ENCODE results near the gene OS9. TPM values are rescaled to one million over a fixed set of nuclear protein-coding genes. Genes with fewer than 3 reads are reported as not detected.
"Not testable (repeated sequence)": the region's sequence is repeated elsewhere in the genome, so short reads cannot be mapped to it uniquely, and the experiment has no call there.

OS9 gene
- total and polyA plus RNA-seq, 4 donors: 136 to 357 (median 216) TPM

DNA sequence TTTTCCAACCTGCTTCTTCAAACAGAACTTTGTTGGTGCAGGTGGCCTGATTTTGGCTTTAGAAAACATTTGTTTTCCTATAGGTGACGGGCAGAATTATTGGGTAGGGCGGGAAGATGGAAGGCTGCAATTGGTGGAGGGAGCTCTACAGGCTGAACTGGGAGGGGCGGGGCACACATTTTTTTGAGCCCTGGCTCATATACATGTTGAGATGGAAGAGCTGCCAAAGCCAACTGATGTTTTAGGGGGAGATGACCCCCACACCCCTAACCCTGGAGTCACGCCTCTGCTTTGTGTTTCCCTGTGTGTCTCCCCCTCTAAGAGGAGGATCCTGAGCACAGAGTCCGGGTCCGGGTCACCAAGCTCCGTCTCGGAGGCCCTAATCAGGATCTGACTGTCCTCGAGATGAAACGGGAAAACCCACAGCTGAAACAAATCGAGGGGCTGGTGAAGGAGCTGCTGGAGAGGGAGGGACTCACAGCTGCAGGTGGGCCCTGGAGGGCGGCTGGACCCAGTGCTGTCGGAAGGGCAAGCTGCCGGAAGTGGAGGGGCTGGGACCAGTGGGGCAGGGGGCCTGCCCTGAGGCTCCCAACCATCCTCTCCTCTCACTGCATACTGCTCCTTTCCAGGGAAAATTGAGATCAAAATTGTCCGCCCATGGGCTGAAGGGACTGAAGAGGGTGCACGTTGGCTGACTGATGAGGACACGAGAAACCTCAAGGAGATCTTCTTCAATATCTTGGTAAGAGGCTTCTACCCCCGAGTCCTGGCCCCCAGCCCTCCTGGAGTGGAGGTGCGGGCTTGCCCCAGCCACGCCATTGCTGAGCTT, 26.1 kb downstream of the OS9 start:
- Histone ChIP-seq H3K27ac (ENCODE audit: low read depth in 1 of 2, low read length in 2 of 2) (no peak overlapping the region), H3K9me3 (ENCODE audit: control insufficient read depth in 4 of 4, low read length in 3 of 4) (no peaks in the 10 kb centered on the region), H3K4me1 (ENCODE audit: control insufficient read depth in 4 of 4, insufficient read depth in 4 of 4, low read length in 3 of 4) (no peaks in the 10 kb centered on the region), H3K4me3 (ENCODE audit: low read depth in 1 of 3, low read length in 3 of 3) (no peak overlapping the region), H3K36me3 (ENCODE audit: control insufficient read depth in 4 of 4, insufficient read depth in 3 of 4, low read depth in 1 of 4, low read length in 3 of 4) (peaks cover 14 to 60% (median 52%) of the 10 kb centered on the region in 4 donors), H3K27me3 (ENCODE audit: control insufficient read depth in 4 of 4, insufficient read depth in 4 of 4, low read length in 3 of 4) (no peaks in the 10 kb centered on the region), H3K9ac (ENCODE audit: low read depth in 1 of 2, low read length in 2 of 2) (no peak overlapping the region)
- TF ChIP-seq FOXA1 (IDR thresholded peaks at IDR 0.05): no peak
- TF ChIP-seq HNF4G (IDR thresholded peaks at IDR 0.05): no peak
- no peak for TF ChIP-seq RXRA (IDR thresholded peaks at IDR 0.05)
- TF ChIP-seq MAX (IDR thresholded peaks at IDR 0.05): no peak
- no peak for TF ChIP-seq REST (IDR thresholded peaks at IDR 0.05)
- TF ChIP-seq JUND (IDR thresholded peaks at IDR 0.05): no peak
- TF ChIP-seq FOXA2 (IDR thresholded peaks at IDR 0.05): no peak
- TF ChIP-seq NR2F2 (IDR thresholded peaks at IDR 0.05): no peak
- DNase-seq (ENCODE audit: low spot score): no peak
- 96% methylated on average over 20 of the region's 20 CpGs for WGBS

DNA sequence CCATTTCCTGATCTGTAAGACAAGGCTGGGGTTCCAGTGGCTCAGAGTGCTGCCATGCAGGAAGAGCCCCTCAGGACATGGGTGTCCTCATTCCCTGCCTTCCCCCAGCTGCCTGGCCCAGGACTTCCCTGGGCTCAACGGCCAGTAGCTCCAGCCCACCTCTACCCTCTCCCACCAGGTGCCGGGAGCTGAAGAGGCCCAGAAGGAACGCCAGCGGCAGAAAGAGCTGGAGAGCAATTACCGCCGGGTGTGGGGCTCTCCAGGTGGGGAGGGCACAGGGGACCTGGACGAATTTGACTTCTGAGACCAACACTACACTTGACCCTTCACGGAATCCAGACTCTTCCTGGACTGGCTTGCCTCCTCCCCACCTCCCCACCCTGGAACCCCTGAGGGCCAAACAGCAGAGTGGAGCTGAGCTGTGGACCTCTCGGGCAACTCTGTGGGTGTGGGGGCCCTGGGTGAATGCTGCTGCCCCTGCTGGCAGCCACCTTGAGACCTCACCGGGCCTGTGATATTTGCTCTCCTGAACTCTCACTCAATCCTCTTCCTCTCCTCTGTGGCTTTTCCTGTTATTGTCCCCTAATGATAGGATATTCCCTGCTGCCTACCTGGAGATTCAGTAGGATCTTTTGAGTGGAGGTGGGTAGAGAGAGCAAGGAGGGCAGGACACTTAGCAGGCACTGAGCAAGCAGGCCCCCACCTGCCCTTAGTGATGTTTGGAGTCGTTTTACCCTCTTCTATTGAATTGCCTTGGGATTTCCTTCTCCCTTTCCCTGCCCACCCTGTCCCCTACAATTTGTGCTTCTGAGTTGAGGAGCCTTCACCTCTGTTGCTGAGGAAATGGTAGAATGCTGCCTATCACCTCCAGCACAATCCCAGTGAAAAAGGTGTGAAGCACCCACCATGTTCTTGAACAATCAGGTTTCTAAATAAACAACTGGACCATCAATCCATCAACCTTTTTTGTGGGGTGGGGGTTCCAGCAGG, 27.0 kb downstream of the OS9 start:
- TF ChIP-seq, protein P1, sequence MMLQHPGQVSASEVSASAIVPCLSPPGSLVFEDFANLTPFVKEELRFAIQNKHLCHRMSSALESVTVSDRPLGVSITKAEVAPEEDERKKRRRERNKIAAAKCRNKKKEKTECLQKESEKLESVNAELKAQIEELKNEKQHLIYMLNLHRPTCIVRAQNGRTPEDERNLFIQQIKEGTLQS (IDR thresholded peaks at IDR 0.05): no peak
- TF ChIP-seq GABPA (IDR thresholded peaks at IDR 0.05 in 1 of 2, conservative IDR thresholded peaks at IDR 0.05 in 1 of 2): no peak
- TF ChIP-seq NR2F2 (IDR thresholded peaks at IDR 0.05): no peak
- TF ChIP-seq SP1 (IDR thresholded peaks at IDR 0.05): no peak
- no peak for TF ChIP-seq HNF4G (IDR thresholded peaks at IDR 0.05)
- TF ChIP-seq ZBTB33 (IDR thresholded peaks at IDR 0.05): no peak
- TF ChIP-seq RAD21 (IDR thresholded peaks at IDR 0.05): no peak
- TF ChIP-seq JUND (IDR thresholded peaks at IDR 0.05): no peak
- DNase-seq (ENCODE audit: low spot score): no peak
- Histone ChIP-seq H3K9me3 (ENCODE audit: control insufficient read depth in 4 of 4, low read length in 3 of 4) (no peaks in the 10 kb centered on the region), H3K4me1 (ENCODE audit: control insufficient read depth in 4 of 4, insufficient read depth in 4 of 4, low read length in 3 of 4) (peaks cover 0 to 2% (median under 1%) of the 10 kb centered on the region in 4 donors), H3K36me3 (ENCODE audit: control insufficient read depth in 4 of 4, insufficient read depth in 3 of 4, low read depth in 1 of 4, low read length in 3 of 4) (peaks cover 12 to 56% (median 49%) of the 10 kb centered on the region in 4 donors), H3K27me3 (ENCODE audit: control insufficient read depth in 4 of 4, insufficient read depth in 4 of 4, low read length in 3 of 4) (no peaks in the 10 kb centered on the region), H3K4me3 (ENCODE audit: low read depth in 1 of 3, low read length in 3 of 3) (no peak overlapping the region), H3K27ac (ENCODE audit: low read depth in 1 of 2, low read length in 2 of 2) (no peak overlapping the region), H3K9ac (ENCODE audit: low read depth in 1 of 2, low read length in 2 of 2) (no peak overlapping the region)
- 92% methylated on average over 11 of the region's 11 CpGs for WGBS

DNA sequence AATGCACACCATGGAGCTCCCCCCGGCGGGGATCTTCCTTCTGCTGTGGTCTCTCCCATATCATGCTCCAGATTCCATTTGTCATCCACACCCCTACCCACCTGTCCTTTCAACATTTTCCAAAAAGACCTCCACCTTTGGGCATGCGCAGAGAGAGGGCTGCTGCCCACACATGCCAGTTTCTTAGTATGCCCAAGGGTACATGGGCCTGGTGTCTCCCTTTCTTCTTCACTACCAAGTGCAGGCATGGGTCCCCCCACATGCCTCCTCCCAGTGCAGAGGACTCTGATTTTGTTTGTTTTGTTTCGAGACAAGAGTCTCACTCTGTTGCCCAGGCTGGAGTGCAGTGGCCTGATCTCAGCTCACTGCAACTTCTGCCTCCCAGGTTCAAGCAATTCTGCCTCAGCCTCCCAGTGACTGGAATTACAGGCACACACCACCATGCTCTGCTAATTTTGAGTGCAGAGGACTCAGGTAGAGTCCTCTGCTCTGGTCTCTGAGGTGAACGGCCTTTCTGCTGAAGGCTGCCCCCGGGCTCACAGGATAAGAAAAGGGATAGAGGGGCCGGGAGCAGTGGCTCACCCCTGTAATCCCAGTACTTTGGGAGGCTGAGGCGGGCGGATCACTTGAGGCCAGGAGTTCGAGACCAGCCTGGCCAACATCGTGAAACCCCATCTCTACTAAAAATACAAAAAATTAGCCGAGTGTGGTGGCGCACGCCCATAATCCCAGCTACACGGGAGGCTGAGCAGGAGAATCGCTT, 28.1 kb downstream of the OS9 start:
- H3K9ac ChIP-seq (ENCODE audit: low read depth in 1 of 2, low read length in 2 of 2); H3K4me1 ChIP-seq (ENCODE audit: control insufficient read depth in 4 of 4, insufficient read depth in 4 of 4, low read length in 3 of 4); H3K27me3 ChIP-seq (ENCODE audit: control insufficient read depth in 4 of 4, insufficient read depth in 4 of 4, low read length in 3 of 4); DNase-seq (ENCODE audit: low spot score); H3K9me3 ChIP-seq (ENCODE audit: control insufficient read depth in 4 of 4, low read length in 3 of 4); H3K4me3 ChIP-seq (ENCODE audit: low read depth in 1 of 3, low read length in 3 of 3); H3K27ac ChIP-seq (ENCODE audit: low read depth in 1 of 2, low read length in 2 of 2): not testable (repeated sequence)
- WGBS: 94% methylated on average over 16 of the region's 16 CpGs
- H3K36me3 ChIP-seq (ENCODE audit: control insufficient read depth in 4 of 4, insufficient read depth in 3 of 4, low read depth in 1 of 4, low read length in 3 of 4): peaks cover 7 to 44% (median 38%) of the 10 kb centered on the region in 4 donors
